ENCODE data around the gene TMEM119.
"Not testable (repeated sequence)": the region's sequence is repeated elsewhere in the genome, so short reads cannot be mapped to it uniquely, and the experiment has no call there.

The TMEM119 gene

GRCh38 chr12:108633534-108634248 is 35.8 kb upstream of the TMEM119 start, which contains the start of gene SELPLG:
Gene SELPLG (minus strand): TSS chr12:108633894. CDS start chr12:108624307, 9,587 bp downstream.
- DNase-seq = peak; percentile 94

GRCh38 chr12:108633081-108633533 is 35.2 kb upstream of the TMEM119 start:
- no peak for DNase-seq

- not testable (repeated sequence) for DNase-seq
These were observed 33.4 kb upstream of the TMEM119 start for GRCh38 chr12:108631261-108631660.

- DNase-seq = peak; percentile 36
These were observed 32.8 kb upstream of the TMEM119 start for GRCh38 chr12:108630481-108631207.

GRCh38 chr12:108629824-108630476 is 32.1 kb upstream of the TMEM119 start:
- peak; percentile 75 for DNase-seq

- no peak for DNase-seq
These were observed 31.3 kb upstream of the TMEM119 start for GRCh38 chr12:108629151-108629550.

GRCh38 chr12:108627134-108627920 is 29.4 kb upstream of the TMEM119 start:
- no peak for DNase-seq

GRCh38 chr12:108625228-108625627 is 27.3 kb upstream of the TMEM119 start:
- DNase-seq = no peak

GRCh38 chr12:108623577-108623976 is 25.7 kb upstream of the TMEM119 start:
- no peak for DNase-seq

- DNase-seq = no peak
These were observed 25.1 kb upstream of the TMEM119 start for GRCh38 chr12:108622921-108623514.

GRCh38 chr12:108622421-108622820 is 24.5 kb upstream of the TMEM119 start:
- DNase-seq = peak; percentile 75

- DNase-seq = no peak
These were observed 23.3 kb upstream of the TMEM119 start for GRCh38 chr12:108621161-108621560.

- no peak for DNase-seq
These were observed 22.5 kb upstream of the TMEM119 start for GRCh38 chr12:108620236-108620879.

- DNase-seq = no peak
These were observed 21.7 kb upstream of the TMEM119 start for GRCh38 chr12:108619369-108620160.

GRCh38 chr12:108618953-108619274 is 21.0 kb upstream of the TMEM119 start:
- DNase-seq = not testable (repeated sequence)

GRCh38 chr12:108618079-108618952 is 20.4 kb upstream of the TMEM119 start:
- DNase-seq = peak; percentile 70

GRCh38 chr12:108616941-108617858 is 19.3 kb upstream of the TMEM119 start:
- peak; percentile 82 for DNase-seq

GRCh38 chr12:108616359-108616758 is 18.5 kb upstream of the TMEM119 start:
- DNase-seq = no peak

- DNase-seq = no peak
These were observed 18.0 kb upstream of the TMEM119 start for GRCh38 chr12:108615918-108616317.
